GM12878 (cell line): ENCODE results near the gene DNAJC15. TPM values are rescaled to one million over a fixed set of nuclear protein-coding genes. Genes with fewer than 3 reads are reported as not detected.
A peak's percentile ranks its signal among the peaks of the same experiment; 100 is the strongest.

Experiments
- ATAC-seq: fragments of 200-7000 bp; cut with Tn5 transposase; 3 replicates; pipeline ENCODE4 v1.9.1; 2020; ENCODE audit warnings: mild to moderate bottlenecking, moderate library complexity
- BruUV-seq: library from RNA; stranded (reverse); fragments of 400-500 nt; replicated peaks from 2 replicates; lab custom pipeline; 2021; lab: Mats Ljungman, UMichigan
- CTCF ChIA-PET: fragments of 300-600 bp; sonication (Branson Sonifier 250); formaldehyde crosslinking; extraction: SDS; loops from one replicate; lab custom pipeline; 2021; ENCODE audit warnings: inconsistent platforms; lab: Yijun Ruan, JAX
- POLR2A ChIA-PET: fragments of 350-600 bp; formaldehyde crosslinking; extraction: SDS; loops from one replicate; lab custom pipeline; 2021; ENCODE audit warnings: inconsistent platforms; lab: Charles Lee
- RAD21 ChIA-PET: fragments of 300-600 bp; sonication (Branson Sonifier 250); formaldehyde crosslinking; loops from one replicate; lab custom pipeline; 2023; ENCODE audit warnings: antibody characterized with exemption; ENCODE audit not compliant: unreplicated experiment; lab: Charles Lee
- SMC1A ChIA-PET: fragments of 300-600 bp; sonication (Branson Sonifier 250); formaldehyde crosslinking; loops from one replicate; lab custom pipeline; 2023; ENCODE audit not compliant: unreplicated experiment, uncharacterized antibody; lab: Charles Lee
- DNase-seq: peaks from one replicate; pipeline ENCODE4 v3.0.0-alpha.2; 2011; ENCODE audit warnings: low read depth, low spot score
- FAIRE-seq: peaks from 3 replicates; lab custom pipeline; 2011; peaks lifted over from hg19 to GRCh38; lab: Jason Lieb, UNC
- H2AFZ ChIP-seq: 2 replicates; pipeline ENCODE4 v1.6.0; 2011; ENCODE audit warnings: low read depth, low read length, control low read depth; ENCODE audit not compliant: control insufficient read depth
- H3K27ac ChIP-seq: 2 replicates; pipeline ENCODE4 v1.5.1; 2011; ENCODE audit warnings: control low read depth; ENCODE audit not compliant: control insufficient read depth, insufficient read depth
- H3K27me3 ChIP-seq, 2 experiments: replicated peaks in 1 of 2; 2 replicates each; pipeline versions ENCODE4 v1.6.0 to v1.6.1; 2011; ENCODE audit warnings: low read length in 1 of 2; ENCODE audit not compliant: control insufficient read depth in 2 of 2, insufficient read depth in 2 of 2
- H3K36me3 ChIP-seq, 2 experiments: 2 replicates each; pipeline ENCODE4 v1.5.1; 2011; ENCODE audit warnings: low read length in 1 of 2; ENCODE audit not compliant: control insufficient read depth in 2 of 2, insufficient read depth in 2 of 2
- H3K4me1 ChIP-seq: 2 replicates; pipeline ENCODE4 v1.6.1; 2011; ENCODE audit warnings: mild to moderate bottlenecking, low read length, moderate library complexity, mixed read lengths; ENCODE audit not compliant: control insufficient read depth, insufficient read depth
- H3K4me2 ChIP-seq: 2 replicates; pipeline ENCODE4 v1.6.0; 2011; ENCODE audit warnings: control low read depth; ENCODE audit not compliant: control insufficient read depth, insufficient read depth
- H3K4me3 ChIP-seq: fragments of 200-600 bp; sonication (generic); 2 replicates; pipeline ENCODE4 v1.5.1; 2016
- H3K79me2 ChIP-seq: 2 replicates; pipeline ENCODE4 v1.6.0; 2011; ENCODE audit warnings: low read length; ENCODE audit not compliant: control insufficient read depth, insufficient read depth
- H3K9ac ChIP-seq: 2 replicates; pipeline ENCODE4 v1.8.0; 2011; ENCODE audit warnings: low read length, control low read depth, mixed read lengths; ENCODE audit not compliant: control insufficient read depth, insufficient read depth
- H3K9me3 ChIP-seq: replicated peaks from 3 replicates; pipeline ENCODE4 v1.5.1; 2011; ENCODE audit warnings: mild to moderate bottlenecking, low read length; ENCODE audit not compliant: control insufficient read depth, insufficient read depth
- H4K20me1 ChIP-seq: 2 replicates; pipeline ENCODE4 v1.6.0; 2011; ENCODE audit not compliant: control insufficient read depth, insufficient read depth
- ATF7 ChIP-seq: fragments of 450-650 bp; IDR thresholded peaks from 2 replicates; pipeline ENCODE4 v1.6.1; 2016; ENCODE audit warnings: low read depth, mild to moderate bottlenecking
- BHLHE40 ChIP-seq, 2 experiments: fragments of 450-650 bp in 1 of 2; IDR thresholded peaks; 2 replicates each; pipeline ENCODE4 v1.6.1; 2011 to 2017; ENCODE audit warnings: low read depth in 2 of 2, borderline replicate concordance in 1 of 2, improper control_type of control experiment in 1 of 2, low read length in 1 of 2, mild to moderate bottlenecking in 1 of 2
- BMI1 ChIP-seq: fragments of 450-650 bp; IDR thresholded peaks from 2 replicates; pipeline ENCODE4 v1.6.1; 2016; ENCODE audit warnings: mild to moderate bottlenecking, moderate library complexity, borderline replicate concordance
- CBX5 ChIP-seq: sonication (generic); IDR thresholded peaks from 2 replicates; pipeline ENCODE4 v1.6.1; 2016; ENCODE audit warnings: low read depth, moderate library complexity, mild to moderate bottlenecking, inconsistent platforms
- IKZF2 ChIP-seq, 2 experiments: fragments of 450-650 bp; IDR thresholded peaks; 2 replicates each; pipeline ENCODE4 v1.6.1; 2017; ENCODE audit warnings: mild to moderate bottlenecking in 2 of 2, moderate library complexity in 2 of 2
- MTA2 ChIP-seq: fragments of 450-650 bp; IDR thresholded peaks from 2 replicates; pipeline ENCODE4 v1.6.1; 2016; ENCODE audit warnings: low read depth, mild to moderate bottlenecking, moderate library complexity
- NR2C1 ChIP-seq: fragments of 450-650 bp; IDR thresholded peaks from 2 replicates; pipeline ENCODE4 v1.6.1; 2017; ENCODE audit warnings: antibody characterized with exemption, mild to moderate bottlenecking, moderate library complexity
- NR2F1 ChIP-seq: fragments of 450-650 bp; conservative IDR thresholded peaks from 2 replicates; pipeline ENCODE4 v1.6.1; 2017; ENCODE audit warnings: mild to moderate bottlenecking
- PBX3 ChIP-seq: IDR thresholded peaks from 2 replicates; pipeline ENCODE4 v1.6.1; 2011; ENCODE audit warnings: mild to moderate bottlenecking, low read depth, low read length, moderate library complexity; ENCODE audit not compliant: insufficient replicate concordance
- POLR2AphosphoS5 ChIP-seq: IDR thresholded peaks from 2 replicates; pipeline ENCODE4 v1.6.1; 2011; ENCODE audit warnings: mild to moderate bottlenecking, low read length, inconsistent platforms
- POU2F2 ChIP-seq: IDR thresholded peaks from 3 replicates; pipeline ENCODE4 v1.6.1; 2011; ENCODE audit warnings: low read depth, mild to moderate bottlenecking, low read length, borderline replicate concordance
- SMARCA5 ChIP-seq: fragments of 450-650 bp; IDR thresholded peaks from 2 replicates; pipeline ENCODE4 v1.6.1; 2017; ENCODE audit warnings: mild to moderate bottlenecking
- WGBS: methylation state at CpG from one replicate; pipeline ENCODE4 v1.1.6; 2016; ENCODE audit warnings: low lambda C conversion rate; ENCODE audit not compliant: insufficient replicate concordance, insufficient coverage; ENCODE audit errors: missing lambda C conversion rate; 5-methylcytosine and 5-hydroxymethylcytosine counted together
- in situ Hi-C: fragments of 300-500 bp; cut with MboI; formaldehyde crosslinking; loops from 9 replicates; pipeline ENCODE4 v1.14.3; 2018; ENCODE audit warnings: mixed read lengths
- intact Hi-C: fragments of 100-400 bp; cut with micrococcal nuclease; formaldehyde crosslinking; loops from one replicate; pipeline ENCODE4 v1.14.2; 2022; ENCODE audit not compliant: unreplicated experiment
- polyA plus RNA-seq, 11 experiments: library from polyadenylated mRNA; depleted of rRNA in 4 of 11; unstranded in 6 of 11; stranded (reverse) in 5 of 11; fragments of >200 nt; fragmentation: Nextera tagmentation in 4 of 11; fragmentation: Illumina TruSeq in 1 of 11; extraction: Ambion mirVana in 4 of 11; extraction: Trizol in 1 of 11; gene quantifications; 1 replicate in 1 of 11; 2 replicates in 10 of 11; pipeline versions ENCODE4 v1.2.1 to v1.2.3, GENCODE V29; 2011 to 2016; ENCODE audit warnings: inconsistent platforms in 2 of 11, missing spikeins in 2 of 11, low read depth in 1 of 11
- total RNA-seq, 4 experiments: library from RNA; depleted of rRNA in 3 of 4; stranded (reverse); fragments of >200 nt in 3 of 4; fragmentation: Illumina TruSeq in 1 of 4; extraction: Trizol in 1 of 4; gene quantifications; 2 replicates each; pipeline versions ENCODE4 v1.2.1 to v1.2.3, GENCODE V29; 2013 to 2021
- TF ChIP-seq, protein P1 (sequence below): fragments of 450-650 bp; IDR thresholded peaks from 2 replicates; pipeline ENCODE4 v1.6.1; 2017; ENCODE audit warnings: mild to moderate bottlenecking, moderate library complexity
- TF ChIP-seq, protein P2 (sequence below): fragments of 450-650 bp; IDR thresholded peaks from 2 replicates; pipeline ENCODE4 v1.6.1; 2017; ENCODE audit warnings: low read depth, mild to moderate bottlenecking, moderate library complexity

The DNAJC15 gene
- total and polyA plus RNA-seq, 10 of the 15 experiments (the other 5 are each of a cell fraction or from before 2014, with no cell fraction given), result 13.1 to 104 (median 54.4) TPM

DNA sequence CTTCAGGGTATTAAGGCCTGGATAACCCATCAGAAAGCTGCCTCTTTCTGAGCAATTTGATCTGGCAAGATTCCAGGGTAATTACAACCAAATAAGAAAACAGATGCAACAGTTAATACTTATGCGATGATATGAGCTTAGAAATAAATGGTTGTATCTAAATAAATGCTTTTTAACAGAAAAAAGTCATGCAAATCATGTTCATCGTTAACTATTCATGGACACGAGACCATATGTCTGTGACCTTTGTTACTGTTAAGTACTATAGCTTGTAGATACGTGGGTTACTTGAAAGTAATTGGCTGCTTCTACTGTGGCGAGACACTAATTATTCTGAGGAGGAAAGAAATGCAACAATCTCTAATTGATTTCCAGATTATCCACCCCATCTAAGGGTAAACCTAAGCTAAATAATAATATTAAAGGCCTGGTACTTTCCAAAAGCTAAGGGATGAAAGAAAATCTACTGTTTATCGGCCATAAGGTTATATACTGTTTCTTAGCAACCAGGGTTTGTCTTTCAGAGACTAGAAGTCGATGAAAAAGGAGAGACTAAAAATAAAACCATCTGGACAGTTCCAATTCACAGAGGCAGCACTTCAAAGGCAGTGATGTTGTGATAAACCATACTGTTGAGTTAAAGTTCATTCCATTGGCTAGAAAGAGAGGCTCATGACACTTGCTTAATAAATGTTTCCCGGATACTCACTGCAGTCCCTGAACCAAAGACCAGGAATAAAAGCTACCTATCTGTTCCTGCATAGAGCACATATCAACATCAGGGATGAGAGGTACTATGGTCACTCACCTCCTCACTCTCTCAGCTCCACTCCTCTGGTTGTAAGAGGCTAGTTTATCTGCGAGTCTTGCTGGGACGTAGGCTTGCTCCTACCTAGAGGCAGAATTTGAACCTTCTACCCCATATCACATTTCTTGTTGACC, 32.8 kb upstream of the DNAJC15 start:
- peak overlapping the region; percentile 90 for H3K4me2 ChIP-seq
- FAIRE-seq, result peak; percentile 13
- in situ Hi-C loops, result no loop called here
- TF ChIP-seq BHLHE40 (IDR thresholded peaks at IDR 0.05; ENCODE audit: borderline replicate concordance in 1 of 2, low read depth in 2 of 2, low read length in 1 of 2) (peak; percentile 33 to 69; a peak in 1 of 4 replicates), SMARCA5 (0 out of 2 replicates have a peak, but pooled peaks have one; percentile 16), CBX5 (no peak), POLR2AphosphoS5 (peak; percentile 57; the same call in 1 of the 2 replicates), POU2F2 (no peak), IKZF2 (IDR thresholded peaks at IDR 0.05) (no peak), NR2C1 (no peak; the same call in 1 of the 2 replicates), NR2F1 (peak; percentile 75; the same call in 1 of the 2 replicates), ATF7 (0 out of 2 replicates have a peak, but pooled peaks have one; percentile 5), MTA2 (peak; percentile 53), PBX3 (no peak), BMI1 (no peak)
- TF ChIP-seq, protein P1, sequence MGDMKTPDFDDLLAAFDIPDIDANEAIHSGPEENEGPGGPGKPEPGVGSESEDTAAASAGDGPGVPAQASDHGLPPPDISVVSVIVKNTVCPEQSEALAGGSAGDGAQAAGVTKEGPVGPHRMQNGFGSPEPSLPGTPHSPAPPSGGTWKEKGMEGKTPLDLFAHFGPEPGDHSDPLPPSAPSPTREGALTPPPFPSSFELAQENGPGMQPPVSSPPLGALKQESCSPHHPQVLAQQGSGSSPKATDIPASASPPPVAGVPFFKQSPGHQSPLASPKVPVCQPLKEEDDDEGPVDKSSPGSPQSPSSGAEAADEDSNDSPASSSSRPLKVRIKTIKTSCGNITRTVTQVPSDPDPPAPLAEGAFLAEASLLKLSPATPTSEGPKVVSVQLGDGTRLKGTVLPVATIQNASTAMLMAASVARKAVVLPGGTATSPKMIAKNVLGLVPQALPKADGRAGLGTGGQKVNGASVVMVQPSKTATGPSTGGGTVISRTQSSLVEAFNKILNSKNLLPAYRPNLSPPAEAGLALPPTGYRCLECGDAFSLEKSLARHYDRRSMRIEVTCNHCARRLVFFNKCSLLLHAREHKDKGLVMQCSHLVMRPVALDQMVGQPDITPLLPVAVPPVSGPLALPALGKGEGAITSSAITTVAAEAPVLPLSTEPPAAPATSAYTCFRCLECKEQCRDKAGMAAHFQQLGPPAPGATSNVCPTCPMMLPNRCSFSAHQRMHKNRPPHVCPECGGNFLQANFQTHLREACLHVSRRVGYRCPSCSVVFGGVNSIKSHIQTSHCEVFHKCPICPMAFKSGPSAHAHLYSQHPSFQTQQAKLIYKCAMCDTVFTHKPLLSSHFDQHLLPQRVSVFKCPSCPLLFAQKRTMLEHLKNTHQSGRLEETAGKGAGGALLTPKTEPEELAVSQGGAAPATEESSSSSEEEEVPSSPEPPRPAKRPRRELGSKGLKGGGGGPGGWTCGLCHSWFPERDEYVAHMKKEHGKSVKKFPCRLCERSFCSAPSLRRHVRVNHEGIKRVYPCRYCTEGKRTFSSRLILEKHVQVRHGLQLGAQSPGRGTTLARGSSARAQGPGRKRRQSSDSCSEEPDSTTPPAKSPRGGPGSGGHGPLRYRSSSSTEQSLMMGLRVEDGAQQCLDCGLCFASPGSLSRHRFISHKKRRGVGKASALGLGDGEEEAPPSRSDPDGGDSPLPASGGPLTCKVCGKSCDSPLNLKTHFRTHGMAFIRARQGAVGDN, result 0 out of 2 replicates have a peak, but pooled peaks have one; percentile 15
- TF ChIP-seq, protein P2, sequence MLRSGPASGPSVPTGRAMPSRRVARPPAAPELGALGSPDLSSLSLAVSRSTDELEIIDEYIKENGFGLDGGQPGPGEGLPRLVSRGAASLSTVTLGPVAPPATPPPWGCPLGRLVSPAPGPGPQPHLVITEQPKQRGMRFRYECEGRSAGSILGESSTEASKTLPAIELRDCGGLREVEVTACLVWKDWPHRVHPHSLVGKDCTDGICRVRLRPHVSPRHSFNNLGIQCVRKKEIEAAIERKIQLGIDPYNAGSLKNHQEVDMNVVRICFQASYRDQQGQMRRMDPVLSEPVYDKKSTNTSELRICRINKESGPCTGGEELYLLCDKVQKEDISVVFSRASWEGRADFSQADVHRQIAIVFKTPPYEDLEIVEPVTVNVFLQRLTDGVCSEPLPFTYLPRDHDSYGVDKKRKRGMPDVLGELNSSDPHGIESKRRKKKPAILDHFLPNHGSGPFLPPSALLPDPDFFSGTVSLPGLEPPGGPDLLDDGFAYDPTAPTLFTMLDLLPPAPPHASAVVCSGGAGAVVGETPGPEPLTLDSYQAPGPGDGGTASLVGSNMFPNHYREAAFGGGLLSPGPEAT, result peak; percentile 39; the same call in 1 of the 2 replicates

More for the DNA sequence above, 32.8 kb upstream of the DNAJC15 start:
- intact Hi-C loops, result loop anchor here (5.0 kb wide), 1 partner anchor 608 kb away; no protein-coding TSS in a partner anchor
- peaks cover 0 to 2% of the 10 kb centered on the region in 2 experiments; a peak in 1 of 4 replicates for H3K36me3 ChIP-seq
- ChIA-PET POLR2A (interaction anchor here (0.6 to 6.3 kb wide), 10 partner anchors 10 to 509 kb away, joined by 3 to 49 read pairs (median 4); partner anchors contain the start of gene DNAJC15), CTCF (interaction anchor here (0.6 to 8.5 kb wide), 18 partner anchors 9 to 656 kb away, joined by 3 to 59 read pairs (median 3); partner anchors contain the start of gene DNAJC15), SMC1A (interaction anchor here (0.6 to 11.2 kb wide), 22 partner anchors 10 to 748 kb away, joined by 3 to 150 read pairs (median 5); partner anchors contain the start of gene DNAJC15), RAD21 (interaction anchor here (0.7 to 7.6 kb wide), 21 partner anchors 10 to 142 kb away, joined by 3 to 51 read pairs (median 4); partner anchors contain the start of gene DNAJC15)
- H3K4me1 ChIP-seq, result peaks cover 23% of the 10 kb centered on the region
- peak overlapping the region; percentile 18 for H2AFZ ChIP-seq
- H3K4me3 ChIP-seq, result peak overlapping the region; percentile 86
- peak; percentile 19 for ATAC-seq
- peak overlapping the region; percentile 99 for H3K27ac ChIP-seq
- BruUV-seq, result TSS peak; percentile 60
- peak overlapping the region; percentile 94 for H3K9ac ChIP-seq
- no peaks in the 10 kb centered on the region for H3K9me3 ChIP-seq
- no peaks in the 10 kb centered on the region for H3K27me3 ChIP-seq
- WGBS, result 50% methylated on average over 10 of the region's 10 CpGs
- no peak for DNase-seq
- H3K79me2 ChIP-seq, result peaks cover 34% of the 10 kb centered on the region
- H4K20me1 ChIP-seq, result no peaks in the 10 kb centered on the region
